Vagina (tissue), 2 donors: Measurements from ENCODE around the gene IL24.

Experiments used
- CTCF ChIP-seq, 3 experiments: fragments of 450-650 bp in 2 of 3; fragments of 200-600 bp in 1 of 3; sonication (generic) in 1 of 3; IDR thresholded peaks; one replicate each; pipeline ENCODE4 v1.5.1; 2017 to 2019; ENCODE audit warnings: antibody characterized with exemption in 3 of 3, mild to moderate bottlenecking in 2 of 3, moderate library complexity in 2 of 3
- POLR2A ChIP-seq, 2 donors: fragments of 450-650 bp; IDR thresholded peaks; one replicate each; pipeline ENCODE4 v1.6.1; 2017; ENCODE audit warnings: antibody characterized with exemption in 2 of 2, mild to moderate bottlenecking in 2 of 2, moderate library complexity in 2 of 2

- no peak for TF ChIP-seq CTCF (IDR thresholded peaks at IDR 0.05)
- TF ChIP-seq POLR2A (IDR thresholded peaks at IDR 0.05), result no peak
Measured at GRCh38 chr1:206916000-206916709, 18.9 kb downstream of the IL24 start.
